Germinal center (tissue), 1 donor: ENCODE data around the gene PACSIN3.
A peak's percentile ranks its signal among the peaks of the same experiment; 100 is the strongest.
"Not testable (repeated sequence)": the region's sequence is repeated elsewhere in the genome, so short reads cannot be mapped to it uniquely, and the experiment has no call there.

ENCODE experiments used
- DNase-seq: peaks from one replicate; pipeline ENCODE4 v3.0.0; 2012; ENCODE audit warnings: mixed read lengths, low spot score

PACSIN3 gene

DNA sequence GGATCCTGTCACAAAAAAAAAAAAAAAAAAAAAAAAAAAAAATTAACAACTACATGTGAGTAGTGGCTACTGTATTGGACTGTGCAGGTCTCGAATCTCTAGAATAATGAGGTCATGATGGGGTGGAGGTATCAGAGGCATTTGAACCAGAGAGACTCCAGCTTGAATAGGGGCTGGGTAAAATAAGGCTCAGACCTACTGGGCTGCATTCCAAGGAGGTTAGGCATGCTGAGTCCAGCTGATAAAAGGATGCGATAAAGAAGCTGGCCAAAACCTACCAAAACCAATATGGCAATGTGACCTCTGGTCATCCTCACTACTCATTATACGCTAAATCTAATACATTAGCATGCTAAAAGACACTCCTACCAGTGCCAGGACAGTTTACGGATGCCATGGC is 5.9 kb upstream of the PACSIN3 start:
- DNase-seq = no peak

DNA sequence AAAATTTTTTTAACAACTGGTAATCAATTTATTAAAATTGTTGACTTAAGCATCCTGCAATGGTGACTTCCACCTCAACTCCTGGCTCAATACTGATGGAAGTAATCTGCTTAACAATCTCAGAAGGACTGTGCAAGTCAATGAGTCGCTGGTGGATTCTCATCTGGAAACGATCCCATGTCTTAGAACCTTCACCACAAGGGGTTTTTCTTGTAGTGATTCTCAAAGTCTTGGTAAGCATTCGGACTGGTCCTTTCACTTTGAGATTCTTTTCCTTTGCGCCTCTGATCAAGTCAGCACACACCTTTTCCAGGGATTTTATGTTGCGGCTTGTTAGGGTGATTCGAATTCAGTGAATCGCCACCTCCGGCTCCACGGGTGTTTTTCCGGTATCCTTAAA is 4.9 kb upstream of the PACSIN3 start:
- not testable (repeated sequence) for DNase-seq

- no peak for DNase-seq
Measured at GRCh38 chr11:47189100-47189834, 3.0 kb upstream of the PACSIN3 start.

GRCh38 chr11:47188259-47188658 is 2.0 kb upstream of the PACSIN3 start:
- DNase-seq = no peak

GRCh38 chr11:47187723-47188122 is 1.5 kb upstream of the PACSIN3 start:
- DNase-seq = no peak

DNA sequence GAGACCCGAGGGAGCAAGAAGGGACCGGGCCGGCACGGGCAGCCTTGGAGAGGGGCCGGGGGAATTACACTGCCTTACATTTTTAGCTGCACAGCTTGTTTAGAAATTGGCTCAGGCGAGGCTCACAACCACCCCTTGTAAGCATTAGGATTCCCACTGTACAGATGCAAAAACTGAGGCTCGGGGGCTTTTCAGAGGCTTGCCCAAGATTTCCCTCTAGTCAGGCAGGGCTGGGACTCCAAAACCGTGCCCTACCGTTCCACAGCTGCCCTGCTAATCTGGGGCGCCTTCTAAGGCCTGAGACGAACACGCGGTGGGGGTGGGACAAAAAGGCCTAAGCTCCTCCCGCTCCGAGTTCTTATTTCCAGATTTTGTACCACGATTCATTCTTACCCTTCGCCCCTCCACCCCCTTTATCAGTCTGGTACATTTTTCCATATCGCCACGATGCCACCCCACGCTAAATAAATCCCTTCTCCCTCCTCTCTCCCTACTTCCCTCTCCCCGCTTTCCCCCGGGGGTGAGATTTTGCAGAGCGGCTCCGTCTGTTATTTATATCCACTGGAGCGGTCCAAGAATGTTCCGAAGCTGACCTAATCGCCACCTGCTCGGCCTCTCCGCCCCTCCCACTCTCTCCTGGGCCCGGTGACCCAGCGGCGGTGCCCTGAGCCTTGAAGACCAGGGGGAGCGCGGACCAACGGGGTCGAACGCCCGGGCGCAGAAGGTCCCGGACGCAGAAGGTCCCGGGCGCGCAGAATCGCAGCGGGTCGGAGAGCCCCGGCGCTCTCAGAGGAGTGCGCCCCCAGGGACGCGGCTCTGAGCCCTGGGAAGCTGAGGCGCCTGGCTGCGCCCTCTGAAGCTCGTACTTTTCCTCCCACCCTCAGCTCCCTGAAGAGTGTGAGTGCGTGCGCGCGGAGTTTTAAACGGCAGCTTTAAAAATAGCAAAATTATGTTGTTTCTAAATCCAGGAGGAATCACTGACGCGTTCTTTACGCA is 764 bp upstream of the PACSIN3 start:
- peak; percentile 68 for DNase-seq

- DNase-seq = no peak
Measured at GRCh38 chr11:47185305-47186075, 744 bp downstream of the PACSIN3 start.

GRCh38 chr11:47184711-47185304 is 1.4 kb downstream of the PACSIN3 start:
- DNase-seq = no peak

DNA sequence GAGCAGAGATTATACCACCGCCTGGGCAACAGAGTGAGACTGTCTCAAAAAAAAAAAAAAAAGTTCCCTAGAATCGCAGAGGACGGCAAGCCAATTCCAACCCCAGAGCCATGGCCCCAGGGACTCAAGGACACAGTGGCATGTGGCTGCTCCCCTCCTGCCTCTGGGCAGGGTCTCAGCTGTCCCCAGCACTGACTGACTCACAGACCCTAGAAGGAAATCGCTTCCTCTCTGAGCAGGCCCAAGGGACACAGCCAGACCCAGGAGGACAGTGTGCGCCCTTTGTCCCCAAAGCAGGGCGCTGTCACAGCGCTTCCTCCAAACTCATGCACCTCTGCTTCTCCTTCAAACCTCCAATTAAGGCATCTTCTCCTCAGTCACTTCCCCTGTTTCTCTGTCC is 2.3 kb downstream of the PACSIN3 start:
- DNase-seq = no peak

DNA sequence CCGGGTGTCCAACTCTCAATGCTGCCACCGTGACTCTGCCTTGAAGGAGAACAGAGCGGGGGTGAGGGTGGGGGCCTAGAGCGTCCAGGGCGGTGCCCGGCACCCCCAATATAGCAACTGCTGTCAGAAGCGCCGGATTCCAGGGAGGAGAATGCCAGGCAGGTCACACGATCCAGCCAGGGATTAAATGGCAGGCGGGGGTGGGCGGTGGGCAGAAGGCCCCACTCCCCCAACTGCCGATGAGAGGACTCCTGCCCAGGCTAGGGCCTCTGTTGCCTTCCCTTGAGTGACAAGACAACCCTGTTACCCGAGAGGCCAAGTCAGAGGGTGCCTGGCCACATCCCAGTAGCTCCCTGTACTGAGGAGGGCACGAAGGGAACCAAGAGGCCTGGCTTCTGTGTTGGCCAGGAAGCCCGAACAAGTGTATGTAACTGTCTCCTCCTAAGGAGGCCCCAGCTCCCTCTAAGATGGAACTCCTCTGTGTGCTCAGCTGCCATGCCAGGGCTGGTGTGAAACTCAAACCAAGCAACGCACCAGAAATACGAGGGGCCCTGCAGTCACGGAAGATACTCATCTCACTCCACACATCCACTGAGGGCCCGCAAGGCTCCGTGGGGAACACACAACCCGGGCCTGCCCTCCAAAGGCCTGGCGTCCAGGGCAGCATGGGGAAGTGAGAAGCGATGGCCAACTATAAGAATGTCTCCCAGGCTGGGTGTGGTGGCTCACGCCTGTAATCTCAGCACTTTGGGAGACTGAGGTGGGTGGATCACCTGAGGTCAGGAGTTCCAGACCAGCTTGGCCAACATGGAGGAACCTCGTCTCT is 3.0 kb downstream of the PACSIN3 start:
- DNase-seq = no peak

GRCh38 chr11:47182380-47182779 is 3.9 kb downstream of the PACSIN3 start:
- DNase-seq = no peak

GRCh38 chr11:47181271-47181670 is 5.0 kb downstream of the PACSIN3 start:
- no peak for DNase-seq

DNA sequence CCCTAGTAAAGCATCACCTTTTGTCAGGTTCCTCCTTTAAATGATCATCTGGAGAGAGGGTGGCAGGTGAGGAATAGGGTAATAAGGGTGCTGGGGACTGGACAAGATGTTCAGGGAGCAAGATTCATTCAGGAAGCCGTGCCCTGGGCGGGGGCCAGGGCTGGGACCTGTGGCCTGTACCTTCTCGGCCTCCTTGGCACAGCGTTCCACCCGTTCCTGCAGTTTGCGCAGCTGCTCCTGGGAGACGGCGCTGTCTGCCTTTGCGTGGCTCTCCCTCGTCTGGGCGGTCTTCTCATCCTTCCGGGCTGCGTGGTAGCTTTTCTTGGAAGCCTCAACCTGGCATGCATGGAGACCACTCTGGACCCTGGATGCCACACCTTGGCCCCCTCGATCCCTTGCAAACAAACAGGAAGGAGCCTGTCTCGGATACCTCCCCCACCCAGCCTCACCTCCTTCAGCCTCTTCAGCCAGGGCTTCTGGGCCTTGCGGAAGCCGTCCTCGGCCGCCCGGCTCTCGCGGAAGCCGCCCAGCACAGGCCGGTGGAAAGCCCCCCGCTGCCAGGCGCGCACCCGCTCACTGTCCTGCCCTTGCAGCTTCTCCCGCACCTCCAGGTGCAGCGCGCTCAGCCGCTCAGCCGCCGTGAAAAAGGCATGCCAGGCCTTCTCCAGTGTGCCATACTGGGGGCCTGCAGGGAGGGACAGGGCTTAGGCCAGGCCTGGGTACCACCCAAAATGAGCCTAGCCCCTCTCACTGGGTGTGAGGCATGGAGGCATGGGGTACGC is 6.0 kb downstream of the PACSIN3 start:
- DNase-seq = no peak

GRCh38 chr11:47179655-47179991 is 6.6 kb downstream of the PACSIN3 start:
- peak; percentile 80 for DNase-seq

DNA sequence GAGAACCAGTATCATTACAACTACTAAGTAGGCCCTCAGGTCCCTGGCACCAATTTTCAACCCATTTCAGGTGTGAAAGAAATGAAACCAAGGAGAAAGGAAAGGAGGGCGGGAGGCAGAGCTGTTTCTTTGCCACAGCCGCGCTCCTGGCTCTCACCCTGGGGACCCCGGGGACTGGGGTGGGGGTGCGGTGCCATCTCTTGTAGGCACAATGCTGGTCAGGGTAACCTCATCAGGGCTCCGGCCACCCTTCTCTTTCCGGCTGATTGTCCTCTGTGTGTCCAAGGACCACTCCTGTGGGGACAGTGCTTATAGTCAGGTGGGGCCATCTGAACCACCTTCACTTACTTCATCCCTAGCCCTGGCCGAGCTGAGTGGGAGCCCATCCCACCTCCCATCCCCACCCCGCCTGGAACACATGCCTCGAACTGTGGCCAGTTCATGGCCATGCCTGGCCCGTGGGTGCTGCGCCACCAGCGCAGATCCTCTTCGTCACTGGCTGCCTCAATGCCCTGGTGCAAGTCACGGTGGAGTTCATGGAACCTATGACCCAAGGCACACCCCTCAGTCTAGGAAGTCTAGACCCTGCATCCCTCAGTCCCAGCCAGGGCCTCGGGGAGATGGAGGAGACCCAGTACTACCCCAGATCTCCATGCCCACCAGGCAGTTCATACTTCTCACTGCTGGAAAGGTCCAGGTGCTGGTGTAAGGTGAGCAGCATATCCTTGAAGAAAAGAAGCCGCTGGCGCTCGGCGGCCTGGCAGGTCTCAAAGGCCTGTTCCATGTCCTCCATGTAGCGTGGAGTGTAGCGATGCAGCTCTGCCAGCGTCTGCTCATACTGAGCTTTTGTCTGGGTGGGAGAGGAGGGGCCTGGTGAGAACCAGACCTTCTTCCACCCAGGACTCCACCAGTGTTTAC is 7.2 kb downstream of the PACSIN3 start:
- no peak for DNase-seq

- no peak for DNase-seq
Measured at GRCh38 chr11:47178316-47178715, 7.9 kb downstream of the PACSIN3 start.

- no peak for DNase-seq
Measured at GRCh38 chr11:47177846-47178245, 8.4 kb downstream of the PACSIN3 start.

GRCh38 chr11:47177229-47177845 is 8.9 kb downstream of the PACSIN3 start:
- DNase-seq = peak; percentile 86
